HepG2 (cell line): ENCODE data around the gene ATP4A. TPM values are rescaled to one million over a fixed set of nuclear protein-coding genes. Genes with fewer than 3 reads are reported as not detected.

Source experiments
- CSRNP2 ChIP-seq: sonication (generic); formaldehyde crosslinking; conservative IDR thresholded peaks from 2 replicates; pipeline ENCODE4 v1.8.0; 2022; ENCODE audit warnings: low read depth, missing genetic modification reagents
- FOXO4 ChIP-seq: sonication (generic); formaldehyde crosslinking; conservative IDR thresholded peaks from 2 replicates; pipeline ENCODE4 v1.8.1; 2023; ENCODE audit warnings: missing genetic modification reagents
- KLF9 ChIP-seq: IDR thresholded peaks from 2 replicates; pipeline ENCODE4 v1.6.1; 2016; ENCODE audit warnings: low read depth
- PAXIP1 ChIP-seq: sonication (generic); formaldehyde crosslinking; conservative IDR thresholded peaks from 2 replicates; pipeline ENCODE4 v1.4.0; 2020; ENCODE audit warnings: mild to moderate bottlenecking, missing genetic modification reagents, moderate library complexity
- SOX6 ChIP-seq, 2 experiments: fragments of 450-650 bp in 1 of 2; sonication (generic) in 1 of 2; formaldehyde crosslinking in 1 of 2; IDR thresholded peaks; 2 replicates each; pipeline versions ENCODE4 v1.4.0 to v1.6.1; 2017 to 2020; ENCODE audit warnings: antibody characterized with exemption in 1 of 2, mild to moderate bottlenecking in 1 of 2, missing genetic modification reagents in 1 of 2
- SRY ChIP-seq: sonication (generic); formaldehyde crosslinking; IDR thresholded peaks from 2 replicates; pipeline ENCODE4 v1.8.0; 2022; ENCODE audit warnings: mild to moderate bottlenecking, missing genetic modification reagents
- TRAFD1 ChIP-seq: sonication (generic); formaldehyde crosslinking; IDR thresholded peaks from 2 replicates; pipeline ENCODE4 v1.5.1; 2020; ENCODE audit warnings: missing genetic modification reagents, mild to moderate bottlenecking, borderline replicate concordance
- ZBTB39 ChIP-seq: sonication (generic); formaldehyde crosslinking; IDR thresholded peaks from 2 replicates; pipeline ENCODE4 v1.5.0; 2020; ENCODE audit warnings: missing genetic modification reagents
- ZFX ChIP-seq: sonication (generic); formaldehyde crosslinking; IDR thresholded peaks from 2 replicates; pipeline ENCODE4 v1.4.0; 2020; ENCODE audit warnings: mild to moderate bottlenecking, low read depth, missing genetic modification reagents, moderate library complexity
- ZNF609 ChIP-seq: sonication (generic); formaldehyde crosslinking; IDR thresholded peaks from 2 replicates; pipeline ENCODE4 v1.4.0; 2020; ENCODE audit warnings: mild to moderate bottlenecking, missing genetic modification reagents, borderline replicate concordance
- polyA plus RNA-seq, 8 experiments: library from polyadenylated mRNA; depleted of rRNA in 3 of 8; stranded (reverse) in 7 of 8; unstranded in 1 of 8; fragments of >200 nt; fragmentation: Illumina TruSeq in 4 of 8; extraction: Trizol in 4 of 8; gene quantifications; 2 replicates each; pipeline versions ENCODE4 v1.2.1 to v1.2.3, GENCODE V29; 2011 to 2016; ENCODE audit warnings: low read depth in 4 of 8, missing spikeins in 1 of 8, mixed read lengths in 1 of 8; ENCODE audit not compliant: insufficient read depth in 1 of 8
- total RNA-seq, 5 experiments: library from RNA; depleted of rRNA; stranded (reverse); fragments of >200 nt; fragmentation: Illumina TruSeq; extraction: Trizol; gene quantifications; 2 replicates each; pipeline ENCODE4 v1.2.3, GENCODE V29; 2016; ENCODE audit warnings: low read depth in 1 of 5

Gene ATP4A
- total and polyA plus RNA-seq, 2 of the 13 experiments (the other 11 are each of a cell fraction or from before 2014, with no cell fraction given), result 0.08 to 0.11 TPM

- no peak for TF ChIP-seq ZNF609 (CRISPR knock-in tag)
- peak; percentile 94 for TF ChIP-seq ZFX (CRISPR knock-in tag)
- no peak for TF ChIP-seq CSRNP2 (CRISPR knock-in tag)
- TF ChIP-seq SOX6 (IDR thresholded peaks at IDR 0.05), result no peak
- TF ChIP-seq SOX6 (CRISPR knock-in tag; IDR thresholded peaks at IDR 0.05), result peak; percentile 53
- no peak for TF ChIP-seq SRY (CRISPR knock-in tag)
- peak; percentile 37; the same call in 1 of the 2 replicates for TF ChIP-seq PAXIP1 (CRISPR knock-in tag)
- TF ChIP-seq FOXO4 (CRISPR knock-in tag), result no peak
- no peak for TF ChIP-seq TRAFD1
- TF ChIP-seq KLF9 (CRISPR knock-in tag), result no peak
- no peak for TF ChIP-seq ZBTB39 (CRISPR knock-in tag)
Observed at GRCh38 chr19:35545001-35545854, 18.2 kb downstream of the ATP4A start, which contains the start of gene TMEM147 (continued).
